CD4-positive, alpha-beta T cell (primary cell): ENCODE data around the gene TMCC3. TPM values are rescaled to one million over a fixed set of nuclear protein-coding genes. Genes with fewer than 3 reads are reported as not detected.

Experiments
- ATAC-seq: fragments of 200-7000 bp; cut with Tn5 transposase; one replicate; pipeline ENCODE4 v1.10.0; 2022; ENCODE audit warnings: mild to moderate bottlenecking; ENCODE audit not compliant: poor library complexity
- CTCF ChIA-PET: fragments of 350-600 bp; sonication (Branson Sonifier 250); formaldehyde crosslinking; loops from one replicate; lab custom pipeline; 2021; ENCODE audit warnings: antibody characterized with exemption, inconsistent platforms; lab: Charles Lee
- POLR2A ChIA-PET: fragments of 350-600 bp; sonication (Branson Sonifier 250); formaldehyde crosslinking; loops from one replicate; lab custom pipeline; 2021; ENCODE audit warnings: antibody characterized with exemption, inconsistent platforms; lab: Charles Lee
- DNase-seq, 14 experiments: peaks; one replicate each; pipeline ENCODE4 v3.0.0-alpha.2; 2013 to 2020; ENCODE audit warnings: mixed read lengths in 2 of 14
- H3K27ac ChIP-seq, 2 donors: one replicate each; pipeline versions ENCODE4 v1.5.1 to v1.7.0; 2013; ENCODE audit warnings: low read length in 2 of 2, low read depth in 1 of 2, mild to moderate bottlenecking in 1 of 2
- H3K27me3 ChIP-seq, 2 experiments: 1 replicate in 1 of 2; 2 replicates in 1 of 2; pipeline versions ENCODE4 v1.6.1 to v1.7.0; 2013; ENCODE audit warnings: low read length in 2 of 2, control low read depth in 1 of 2, mild to moderate bottlenecking in 1 of 2, moderate library complexity in 1 of 2; ENCODE audit not compliant: insufficient read depth in 2 of 2, control insufficient read depth in 1 of 2
- H3K36me3 ChIP-seq: one replicate; pipeline ENCODE4 v1.6.1; 2013; ENCODE audit warnings: low read length, control low read depth; ENCODE audit not compliant: insufficient read depth
- H3K4me1 ChIP-seq: one replicate; pipeline ENCODE4 v1.6.1; 2013; ENCODE audit warnings: low read length, control low read depth; ENCODE audit not compliant: insufficient read depth
- H3K4me3 ChIP-seq: one replicate; pipeline ENCODE4 v1.5.1; 2013; ENCODE audit warnings: mild to moderate bottlenecking, low read length, moderate library complexity
- H3K9me3 ChIP-seq, 2 experiments: 1 replicate in 1 of 2; 2 replicates in 1 of 2; pipeline versions ENCODE4 v1.6.1 to v1.7.0; 2013; ENCODE audit warnings: low read length in 2 of 2, mild to moderate bottlenecking in 2 of 2, control low read depth in 1 of 2, moderate library complexity in 1 of 2; ENCODE audit not compliant: control insufficient read depth in 1 of 2, insufficient read depth in 1 of 2
- H3K27ac Mint-ChIP-seq: one replicate; pipeline ENCODE4 v1.8.0; 2020; ENCODE audit warnings: mixed read lengths
- H3K27me3 Mint-ChIP-seq: one replicate; pipeline ENCODE4 v1.8.0; 2021; ENCODE audit warnings: mixed read lengths
- H3K36me3 Mint-ChIP-seq: one replicate; pipeline ENCODE4 v1.8.0; 2021; ENCODE audit warnings: low read depth, mixed read lengths
- H3K4me1 Mint-ChIP-seq: one replicate; pipeline ENCODE4 v1.8.0; 2021; ENCODE audit warnings: low read depth, mixed read lengths
- H3K4me3 Mint-ChIP-seq: one replicate; pipeline ENCODE4 v1.8.0; 2020; ENCODE audit warnings: mild to moderate bottlenecking, mixed read lengths
- H3K9me3 Mint-ChIP-seq: one replicate; pipeline ENCODE4 v1.8.0; 2020; ENCODE audit warnings: mixed read lengths
- CTCF ChIP-seq: fragments of 200-600 bp; IDR thresholded peaks from one replicate; pipeline ENCODE4 v1.8.0; 2022; ENCODE audit warnings: antibody characterized with exemption, mild to moderate bottlenecking
- intact Hi-C, 2 experiments: fragments of 100-400 bp; cut with DNase I in 1 of 2; cut with micrococcal nuclease in 1 of 2; formaldehyde crosslinking; loops; one replicate each; pipeline versions ENCODE4 v1.15.1 to v1.9.0; 2023 to 2025; cut with DNase I, micrococcal nuclease
- total RNA-seq, 174 experiments: library from RNA in 2 of 174; stranded (reverse) in 2 of 174; gene quantifications; one replicate each; pipeline ENCODE4 v1.2.3 and lab custom pipeline; 2021 to 2026

Gene TMCC3
- total RNA-seq, 2 experiments from 2014 or later: 0.78 to 1.3 TPM

GRCh38 chr12:94689646-94690036 lies 39.3 kb upstream of the TMCC3 start:
- H3K36me3 ChIP-seq: no peaks in the 10 kb centered on the region
- DNase-seq (no peak), ATAC-seq (no peak)
- H3K4me1 ChIP-seq: no peaks in the 10 kb centered on the region
- no peaks in the 10 kb centered on the region for H3K27me3 Mint-ChIP-seq
- no peaks in the 10 kb centered on the region for H3K9me3 ChIP-seq
- no peak for TF ChIP-seq CTCF
- intact Hi-C loops: no loop called here
- no peak overlapping the region for H3K27ac ChIP-seq
- no peak overlapping the region for H3K27ac Mint-ChIP-seq
- H3K4me3 ChIP-seq: no peak overlapping the region
- H3K9me3 Mint-ChIP-seq: no peaks in the 10 kb centered on the region
- no peaks in the 10 kb centered on the region for H3K36me3 Mint-ChIP-seq
- no peaks in the 10 kb centered on the region for H3K27me3 ChIP-seq
- H3K4me3 Mint-ChIP-seq: no peak overlapping the region
- POLR2A ChIA-PET: interaction anchor here (0.7 kb wide), 1 partner anchor 105 kb away, joined by 3 read pairs; no protein-coding TSS in a partner anchor
- CTCF ChIA-PET: no interaction called here
- no peaks in the 10 kb centered on the region for H3K4me1 Mint-ChIP-seq

- CTCF ChIA-PET: no interaction called here
- Mint-ChIP-seq H3K4me3 (no peak overlapping the region), H3K36me3 (no peaks in the 10 kb centered on the region), H3K27me3 (no peaks in the 10 kb centered on the region), H3K27ac (no peak overlapping the region), H3K4me1 (no peaks in the 10 kb centered on the region), H3K9me3 (no peaks in the 10 kb centered on the region)
- no peaks in the 10 kb centered on the region for H3K4me1 ChIP-seq
- no peaks in the 10 kb centered on the region for H3K27me3 ChIP-seq
- no peaks in the 10 kb centered on the region for H3K9me3 ChIP-seq
- H3K4me3 ChIP-seq: no peak overlapping the region
- DNase-seq (peak in 2 of 14 experiments; percentile 29 to 31), ATAC-seq (no peak)
- no peak for TF ChIP-seq CTCF
- intact Hi-C loops: no loop called here
- H3K36me3 ChIP-seq: no peaks in the 10 kb centered on the region
- POLR2A ChIA-PET: interaction anchor here (0.7 kb wide), 1 partner anchor 104 kb away, joined by 3 read pairs; no protein-coding TSS in a partner anchor
- H3K27ac ChIP-seq: no peak overlapping the region
These were observed 38.8 kb upstream of the TMCC3 start for GRCh38 chr12:94689002-94689645.

GRCh38 chr12:94687891-94688290 lies 37.5 kb upstream of the TMCC3 start:
- Mint-ChIP-seq H3K9me3 (no peaks in the 10 kb centered on the region), H3K27ac (no peak overlapping the region), H3K4me1 (no peaks in the 10 kb centered on the region), H3K27me3 (no peaks in the 10 kb centered on the region), H3K4me3 (no peak overlapping the region), H3K36me3 (no peaks in the 10 kb centered on the region)
- ChIA-PET POLR2A (no interaction called here), CTCF (no interaction called here)
- H3K27me3 ChIP-seq: no peaks in the 10 kb centered on the region
- no peak for DNase-seq
- H3K27ac ChIP-seq: no peak overlapping the region
- H3K36me3 ChIP-seq: no peaks in the 10 kb centered on the region
- no peak for TF ChIP-seq CTCF
- no peaks in the 10 kb centered on the region for H3K4me1 ChIP-seq
- no peaks in the 10 kb centered on the region for H3K9me3 ChIP-seq
- intact Hi-C loops: no loop called here
- ATAC-seq: no peak
- H3K4me3 ChIP-seq: no peak overlapping the region
